NK-92 (cell line): Measurements from ENCODE around the gene METTL8.
"Not testable (repeated sequence)": the region's sequence is repeated elsewhere in the genome, so short reads cannot be mapped to it uniquely, and the experiment has no call there.

Experiments
- DNase-seq: peaks from one replicate; lab custom pipeline; 2025; ENCODE audit not compliant: unreplicated experiment; lab: John Stamatoyannopoulos, UW

METTL8 gene

GRCh38 chr2:171316220-171316619 is 117.6 kb downstream of the METTL8 start:
- DNase-seq = no peak

- no peak for DNase-seq
Measured at GRCh38 chr2:171315781-171316180, 118.0 kb downstream of the METTL8 start.

GRCh38 chr2:171312182-171312581 is 121.6 kb downstream of the METTL8 start:
- not testable (repeated sequence) for DNase-seq

GRCh38 chr2:171311589-171311988 is 122.2 kb downstream of the METTL8 start:
- not testable (repeated sequence) for DNase-seq

- no peak for DNase-seq
Measured at GRCh38 chr2:171310889-171311288, 122.9 kb downstream of the METTL8 start.

GRCh38 chr2:171309455-171310286 is 124.1 kb downstream of the METTL8 start:
- DNase-seq = no peak

GRCh38 chr2:171308280-171309054 is 125.3 kb downstream of the METTL8 start:
- DNase-seq = no peak

GRCh38 chr2:171307560-171307959 is 126.2 kb downstream of the METTL8 start:
- DNase-seq = no peak

GRCh38 chr2:171297956-171298355 is 135.8 kb downstream of the METTL8 start:
- DNase-seq = no peak

GRCh38 chr2:171294608-171295007 is 139.2 kb downstream of the METTL8 start:
- no peak for DNase-seq

GRCh38 chr2:171293661-171294060 is 140.1 kb downstream of the METTL8 start:
- DNase-seq = no peak

GRCh38 chr2:171289991-171290390 is 143.8 kb downstream of the METTL8 start:
- no peak for DNase-seq

- DNase-seq = no peak
Measured at GRCh38 chr2:171289316-171289715, 144.5 kb downstream of the METTL8 start.

GRCh38 chr2:171287611-171288010 is 146.2 kb downstream of the METTL8 start:
- no peak for DNase-seq

GRCh38 chr2:171287036-171287571 is 146.7 kb downstream of the METTL8 start:
- DNase-seq = no peak

- no peak for DNase-seq
Measured at GRCh38 chr2:171281110-171281509, 152.7 kb downstream of the METTL8 start.

GRCh38 chr2:171279983-171280790 is 153.6 kb downstream of the METTL8 start:
- no peak for DNase-seq

GRCh38 chr2:171274757-171275156 is 159.0 kb downstream of the METTL8 start:
- no peak for DNase-seq

- no peak for DNase-seq
Measured at GRCh38 chr2:171271971-171272436, 161.8 kb downstream of the METTL8 start.

GRCh38 chr2:171271386-171271785 is 162.4 kb downstream of the METTL8 start:
- no peak for DNase-seq
